H1 (cell line): Measurements from ENCODE around the gene DAPK2. TPM values are rescaled to one million over a fixed set of nuclear protein-coding genes. Genes with fewer than 3 reads are reported as not detected.

ENCODE experiments used
- CBX5 ChIP-seq: fragments of 300-800, 300-1000 bp; sonication (generic); IDR thresholded peaks from 2 replicates; pipeline ENCODE4 v1.7.1; 2016; ENCODE audit warnings: antibody characterized with exemption, low read length, low read depth
- CTBP2 ChIP-seq: IDR thresholded peaks from 2 replicates; pipeline ENCODE4 v1.7.0; 2011; ENCODE audit warnings: borderline replicate concordance, mild to moderate bottlenecking, moderate library complexity, mixed read lengths, low read length; ENCODE audit not compliant: insufficient read depth, insufficient read length
- EGR1 ChIP-seq: IDR thresholded peaks from 2 replicates; pipeline ENCODE4 v1.6.1; 2011; ENCODE audit warnings: low read depth, low read length, borderline replicate concordance
- JUND ChIP-seq: IDR thresholded peaks from 2 replicates; pipeline ENCODE4 v1.6.1; 2011; ENCODE audit warnings: mild to moderate bottlenecking, improper control_type of control experiment, low read length
- NRF1 ChIP-seq: IDR thresholded peaks from 2 replicates; pipeline ENCODE4 v1.6.1; 2011; ENCODE audit warnings: mild to moderate bottlenecking, low read depth, low read length, improper control_type of control experiment
- PHF8 ChIP-seq: fragments of 200-600 bp; sonication (generic); conservative IDR thresholded peaks from 2 replicates; pipeline ENCODE4 v1.7.1; 2012; ENCODE audit warnings: low read depth, mild to moderate bottlenecking, inconsistent platforms, low read length, moderate library complexity
- SP4 ChIP-seq: IDR thresholded peaks from 2 replicates; pipeline ENCODE4 v1.6.1; 2012; ENCODE audit warnings: low read length, inconsistent platforms
- SRF ChIP-seq: IDR thresholded peaks from 2 replicates; pipeline ENCODE4 v1.6.1; 2011; ENCODE audit warnings: mild to moderate bottlenecking, low read depth, low read length, moderate library complexity
- polyA plus RNA-seq, 7 experiments: library from polyadenylated mRNA; depleted of rRNA in 3 of 7; stranded (reverse) in 5 of 7; unstranded in 2 of 7; fragments of >200 nt in 5 of 7; fragments of 200-250 nt in 2 of 7; gene quantifications; 1 replicate in 5 of 7; 2 replicates in 1 of 7; 4 replicates in 1 of 7; pipeline versions ENCODE4 v1.2.1 to v1.2.3, GENCODE V29; 2011 to 2013; ENCODE audit warnings: missing spikeins in 2 of 7, mixed read lengths in 2 of 7
- total RNA-seq: library from RNA; stranded (reverse); fragmentation: NEBNext Ultra II Directional; extraction: Animal tissue kit (Norgen Biotek cat#: 25700); gene quantifications from 2 replicates; pipeline ENCODE4 v1.2.1, GENCODE V29; 2021
- TF ChIP-seq, protein P1 (sequence below), 3 experiments: IDR thresholded peaks; 1 replicate in 2 of 3; 2 replicates in 1 of 3; pipeline versions ENCODE4 v1.5.1 to v1.6.1; 2011; ENCODE audit warnings: low read length in 3 of 3, mild to moderate bottlenecking in 3 of 3, inconsistent platforms in 2 of 3, low read depth in 1 of 3, moderate library complexity in 1 of 3; ENCODE audit not compliant: insufficient read depth in 1 of 3; ENCODE audit errors: control extremely low read depth in 1 of 3

Gene DAPK2
- total and polyA plus RNA-seq, 2 of the 8 experiments (the other 6 are each of a cell fraction or from before 2014, with no cell fraction given) = 1.8 to 2.9 TPM

DNA sequence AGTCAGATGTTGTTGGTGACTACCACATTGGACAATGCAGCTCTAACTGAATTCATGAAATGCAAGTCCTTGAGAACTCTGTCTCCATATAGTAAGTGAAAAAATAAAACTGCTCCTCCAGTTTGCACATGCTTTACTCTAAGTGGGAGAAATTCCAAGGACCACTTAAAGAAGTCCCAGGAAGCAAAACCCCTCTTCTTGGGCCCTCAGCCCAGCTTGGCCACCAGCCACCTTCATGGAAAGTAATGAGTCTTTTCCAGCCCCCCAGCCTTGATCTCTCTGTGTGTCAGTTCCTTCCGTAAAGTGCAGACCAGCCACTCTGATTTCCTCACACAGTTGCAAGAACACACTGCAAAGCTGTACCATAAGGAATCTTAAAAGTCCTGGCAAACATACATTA is 34.5 kb downstream of the DAPK2 start (continued):
- TF ChIP-seq, protein P1, sequence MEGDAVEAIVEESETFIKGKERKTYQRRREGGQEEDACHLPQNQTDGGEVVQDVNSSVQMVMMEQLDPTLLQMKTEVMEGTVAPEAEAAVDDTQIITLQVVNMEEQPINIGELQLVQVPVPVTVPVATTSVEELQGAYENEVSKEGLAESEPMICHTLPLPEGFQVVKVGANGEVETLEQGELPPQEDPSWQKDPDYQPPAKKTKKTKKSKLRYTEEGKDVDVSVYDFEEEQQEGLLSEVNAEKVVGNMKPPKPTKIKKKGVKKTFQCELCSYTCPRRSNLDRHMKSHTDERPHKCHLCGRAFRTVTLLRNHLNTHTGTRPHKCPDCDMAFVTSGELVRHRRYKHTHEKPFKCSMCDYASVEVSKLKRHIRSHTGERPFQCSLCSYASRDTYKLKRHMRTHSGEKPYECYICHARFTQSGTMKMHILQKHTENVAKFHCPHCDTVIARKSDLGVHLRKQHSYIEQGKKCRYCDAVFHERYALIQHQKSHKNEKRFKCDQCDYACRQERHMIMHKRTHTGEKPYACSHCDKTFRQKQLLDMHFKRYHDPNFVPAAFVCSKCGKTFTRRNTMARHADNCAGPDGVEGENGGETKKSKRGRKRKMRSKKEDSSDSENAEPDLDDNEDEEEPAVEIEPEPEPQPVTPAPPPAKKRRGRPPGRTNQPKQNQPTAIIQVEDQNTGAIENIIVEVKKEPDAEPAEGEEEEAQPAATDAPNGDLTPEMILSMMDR (IDR thresholded peaks at IDR 0.05; ENCODE audit: control extremely low read depth in 1 of 3, insufficient read depth in 1 of 3, low read depth in 1 of 3, low read length in 3 of 3) = no peak
- TF ChIP-seq SRF = no peak
- no peak for TF ChIP-seq CBX5
- no peak for TF ChIP-seq PHF8
- no peak for TF ChIP-seq JUND
- TF ChIP-seq CTBP2 = no peak
- TF ChIP-seq EGR1 = no peak
- TF ChIP-seq NRF1 = no peak
- TF ChIP-seq SP4 = no peak
